Adrenal gland (tissue), 5 donors: Measurements from ENCODE around the gene C12orf56.
A peak's percentile ranks its signal among the peaks of the same experiment; 100 is the strongest.

Source experiments
- POLR2A ChIP-seq, 2 donors: fragments of 450-650 bp; IDR thresholded peaks; one replicate each; pipeline ENCODE4 v1.6.1; 2017; ENCODE audit warnings: antibody characterized with exemption in 2 of 2, mild to moderate bottlenecking in 2 of 2, moderate library complexity in 1 of 2
- TF ChIP-seq, protein P1 (sequence below), 6 experiments: fragments of 450-650 bp in 4 of 6; fragments of 200-600 bp in 2 of 6; sonication (generic) in 1 of 6; IDR thresholded peaks; 1 replicate in 5 of 6; 2 replicates in 1 of 6; pipeline versions ENCODE4 v1.5.1 to v1.8.0; 2016 to 2021; ENCODE audit warnings: antibody characterized with exemption in 6 of 6, mild to moderate bottlenecking in 2 of 6, moderate library complexity in 1 of 6
- donor health status: DM: no; HTN: no; CAD: no.

DNA sequence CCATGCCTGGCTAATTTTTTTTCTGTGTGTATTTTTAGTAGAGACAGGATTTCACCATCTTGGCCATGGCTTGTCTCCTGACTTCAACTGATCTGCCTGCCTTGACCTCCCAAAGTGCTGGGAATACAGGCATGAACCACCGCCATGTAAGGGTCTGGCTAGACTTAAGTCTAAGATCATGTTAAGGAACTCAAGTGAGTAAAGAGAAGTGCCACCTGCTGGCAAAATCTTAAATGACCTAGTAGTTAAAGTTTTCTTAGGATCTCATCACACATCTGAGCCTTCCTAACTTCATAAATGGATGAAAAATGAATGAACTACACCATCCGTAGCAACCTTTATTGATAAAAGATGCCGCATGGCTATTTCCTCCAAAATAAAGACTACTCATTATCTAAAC is 1.7 kb upstream of the C12orf56 start:
- TF ChIP-seq, protein P1, sequence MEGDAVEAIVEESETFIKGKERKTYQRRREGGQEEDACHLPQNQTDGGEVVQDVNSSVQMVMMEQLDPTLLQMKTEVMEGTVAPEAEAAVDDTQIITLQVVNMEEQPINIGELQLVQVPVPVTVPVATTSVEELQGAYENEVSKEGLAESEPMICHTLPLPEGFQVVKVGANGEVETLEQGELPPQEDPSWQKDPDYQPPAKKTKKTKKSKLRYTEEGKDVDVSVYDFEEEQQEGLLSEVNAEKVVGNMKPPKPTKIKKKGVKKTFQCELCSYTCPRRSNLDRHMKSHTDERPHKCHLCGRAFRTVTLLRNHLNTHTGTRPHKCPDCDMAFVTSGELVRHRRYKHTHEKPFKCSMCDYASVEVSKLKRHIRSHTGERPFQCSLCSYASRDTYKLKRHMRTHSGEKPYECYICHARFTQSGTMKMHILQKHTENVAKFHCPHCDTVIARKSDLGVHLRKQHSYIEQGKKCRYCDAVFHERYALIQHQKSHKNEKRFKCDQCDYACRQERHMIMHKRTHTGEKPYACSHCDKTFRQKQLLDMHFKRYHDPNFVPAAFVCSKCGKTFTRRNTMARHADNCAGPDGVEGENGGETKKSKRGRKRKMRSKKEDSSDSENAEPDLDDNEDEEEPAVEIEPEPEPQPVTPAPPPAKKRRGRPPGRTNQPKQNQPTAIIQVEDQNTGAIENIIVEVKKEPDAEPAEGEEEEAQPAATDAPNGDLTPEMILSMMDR (IDR thresholded peaks at IDR 0.05), result peak; percentile 12 to 32 (median 20)
- TF ChIP-seq POLR2A (IDR thresholded peaks at IDR 0.05), result no peak
